GM06990 (cell line): ENCODE data around the gene PEAR1.

ENCODE experiments used
- DNase-seq: peaks from one replicate; pipeline ENCODE4 v3.0.0-alpha.2; 2011; ENCODE audit not compliant: insufficient read length; ENCODE audit errors: extremely low read depth
- H3K27me3 ChIP-seq: replicated peaks from 2 replicates; pipeline ENCODE4 v1.6.0; 2011; ENCODE audit warnings: low read length; ENCODE audit not compliant: control insufficient read depth, insufficient read depth
- H3K36me3 ChIP-seq: 2 replicates; pipeline ENCODE4 v1.5.1; 2011; ENCODE audit warnings: low read length; ENCODE audit not compliant: control insufficient read depth, insufficient read depth
- H3K4me3 ChIP-seq: replicated peaks from 2 replicates; pipeline ENCODE4 v1.5.1; 2011; ENCODE audit warnings: low read depth, mild to moderate bottlenecking, control low read depth, low read length
- CTCF ChIP-seq: IDR thresholded peaks from 2 replicates; pipeline ENCODE4 v1.5.1; 2011; ENCODE audit warnings: low read length, control low read depth, mild to moderate bottlenecking, inconsistent platforms; ENCODE audit not compliant: insufficient read depth, poor library complexity, severe bottlenecking

PEAR1 gene

GRCh38 chr1:156884560-156885184 lies 8.8 kb upstream of the PEAR1 start:
- H3K27me3 ChIP-seq = peaks cover 2% of the 10 kb centered on the region; the same call in 1 of the 2 replicates
- DNase-seq = no peak
- H3K36me3 ChIP-seq = no peaks in the 10 kb centered on the region
- no peak overlapping the region for H3K4me3 ChIP-seq
- no peak for TF ChIP-seq CTCF

GRCh38 chr1:156885314-156885713 lies 8.2 kb upstream of the PEAR1 start:
- no peak for DNase-seq
- H3K4me3 ChIP-seq = no peak overlapping the region
- H3K36me3 ChIP-seq = no peaks in the 10 kb centered on the region
- TF ChIP-seq CTCF = no peak
- peaks cover 2% of the 10 kb centered on the region; the same call in 1 of the 2 replicates for H3K27me3 ChIP-seq

GRCh38 chr1:156885880-156886355 lies 7.6 kb upstream of the PEAR1 start:
- TF ChIP-seq CTCF = no peak
- Histone ChIP-seq H3K36me3 (no peaks in the 10 kb centered on the region), H3K4me3 (no peak overlapping the region), H3K27me3 (peaks cover 2% of the 10 kb centered on the region; the same call in 1 of the 2 replicates)
- no peak for DNase-seq

- H3K36me3 ChIP-seq = no peaks in the 10 kb centered on the region
- H3K4me3 ChIP-seq = no peak overlapping the region
- TF ChIP-seq CTCF = no peak
- peaks cover 2% of the 10 kb centered on the region; the same call in 1 of the 2 replicates for H3K27me3 ChIP-seq
- DNase-seq = no peak
Measured at GRCh38 chr1:156886583-156887281, 6.8 kb upstream of the PEAR1 start.

- Histone ChIP-seq H3K4me3 (no peak overlapping the region), H3K36me3 (no peaks in the 10 kb centered on the region), H3K27me3 (peaks cover 2% of the 10 kb centered on the region)
- DNase-seq = no peak
- TF ChIP-seq CTCF = no peak
Measured at GRCh38 chr1:156887317-156887716, 6.2 kb upstream of the PEAR1 start.
